ENCODE measurements around the gene MT3.

GRCh38 chr16:56630134-56630533, 40.8 kb downstream of the MT3 start:
- TF ChIP-seq CTCF (IDR thresholded peaks at IDR 0.05): no peak
- no peak for TF ChIP-seq POLR2A (IDR thresholded peaks at IDR 0.05)
